Measurements from ENCODE around the gene GPR107.

GRCh38 chr9:130172161-130172857 is 118.6 kb downstream of the GPR107 start, which contains the start of gene NCS1:
- TF ChIP-seq EZH2 (IDR thresholded peaks at IDR 0.05; ENCODE audit: insufficient read depth, poor library complexity, severe bottlenecking) (no peak), EZH2phosphoT487 (IDR thresholded peaks at IDR 0.05; ENCODE audit: insufficient read depth, low read depth) (no peak)

All from GM23248 (cell line).